ENCODE results near the gene TMEM179B. TPM values are rescaled to one million over a fixed set of nuclear protein-coding genes. Genes with fewer than 3 reads are reported as not detected.

Gene TMEM179B
- total and polyA plus RNA-seq, 9 of the 15 experiments (the other 6 are each of a cell fraction or from before 2014, with no cell fraction given) = 27.7 to 105 (median 37.0) TPM

DNA sequence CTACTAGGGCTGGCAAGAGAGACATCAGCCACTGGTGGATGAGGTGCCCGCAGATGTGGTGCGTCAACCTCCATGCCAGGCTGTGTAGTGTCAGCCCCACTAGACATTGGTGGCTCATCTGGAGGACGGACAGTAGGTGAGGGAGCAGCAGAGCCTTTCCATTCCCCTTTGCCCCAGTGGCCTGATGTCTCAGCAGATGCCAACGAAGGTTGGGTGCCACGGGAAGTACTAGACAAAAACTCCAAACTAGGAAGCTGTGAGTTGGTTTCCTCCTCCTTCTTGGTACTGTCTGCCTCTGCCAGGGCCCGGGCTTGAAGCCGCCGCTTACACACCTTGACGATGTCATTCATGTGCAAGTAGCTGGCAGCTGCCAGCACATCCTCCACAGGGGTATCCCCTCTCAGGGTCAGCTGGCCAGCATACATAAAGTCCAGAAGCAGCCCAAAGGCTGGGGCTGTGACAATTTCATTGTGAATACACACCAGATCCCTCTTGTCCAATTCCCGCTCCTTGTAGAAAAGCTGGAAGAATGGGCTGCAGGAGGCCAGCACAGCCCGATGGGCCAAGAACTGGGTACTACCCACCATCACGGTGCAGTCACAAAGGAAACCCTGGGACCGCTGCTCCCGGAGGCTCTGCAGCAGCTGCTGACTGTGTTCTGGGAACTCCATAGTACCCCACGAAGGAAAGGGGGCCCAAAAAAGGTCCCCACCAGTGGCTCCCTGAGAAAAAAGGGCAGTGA, 34.0 kb upstream of the TMEM179B start:
- peak overlapping the region; percentile 63 for H3K4me3 ChIP-seq
- in situ Hi-C loops (cut with MboI) (no loop called here), intact Hi-C loops (cut with micrococcal nuclease) (no loop called here)
- H3K27me3 ChIP-seq (ENCODE audit: control insufficient read depth in 2 of 2, insufficient read depth in 2 of 2, low read length in 2 of 2) = no peaks in the 10 kb centered on the region
- H3K9me1 ChIP-seq (ENCODE audit: control insufficient read depth, insufficient read depth, low read length) = no peaks in the 10 kb centered on the region
- ATAC-seq = no peak
- peaks cover 14 to 28% of the 10 kb centered on the region in 2 experiments; a peak in 4 of 5 replicates for H3K4me1 ChIP-seq (replicated peaks in 1 of 2; ENCODE audit: control insufficient read depth in 2 of 2, insufficient read depth in 2 of 2, low read length in 2 of 2)
- ChIA-PET POLR2A (interaction anchor here (0.6 to 2.7 kb wide), 30 partner anchors 8 to 1241 kb away, joined by 3 to 27 read pairs (median 5); partner anchors contain the start of genes BSCL2, C11orf98, CSKMT and GNG3), CTCF (ENCODE audit: low intra/inter-chr PET ratio) (no interaction called here)
- H3K79me2 ChIP-seq (ENCODE audit: control insufficient read depth, insufficient read depth, low read length) = peaks cover 22% of the 10 kb centered on the region
- DNase-seq (ENCODE audit: extremely low read depth in 1 of 4, low spot score in 3 of 4) = no peak
- FAIRE-seq = no peak
- H3K36me3 ChIP-seq (ENCODE audit: control insufficient read depth, insufficient read depth, low read length) = peaks cover 20% of the 10 kb centered on the region; the same call in 1 of the 3 replicates
- 44% methylated on average over 14 of the region's 15 CpGs for WGBS (ENCODE audit: insufficient coverage, low coverage, missing lambda C conversion rate)
- H3K27ac ChIP-seq (ENCODE audit: extremely low read depth, low read depth, low read length) = peak overlapping the region; percentile 86; the same call in 2 of the 3 replicates
- peak overlapping the region; percentile 84 to 91 for H3K9ac ChIP-seq (ENCODE audit: insufficient read depth in 1 of 2, low read depth in 2 of 2, low read length in 2 of 2)
- H3K4me2 ChIP-seq (ENCODE audit: insufficient read depth, low read length) = peak overlapping the region; percentile 94
- TSS peak; percentile 84 for BruUV-seq (replicated peaks)
- H3K9me3 ChIP-seq (replicated peaks; ENCODE audit: control insufficient read depth, insufficient read depth, low read depth, low read length) = no peaks in the 10 kb centered on the region
- H2AFZ ChIP-seq (ENCODE audit: low read depth, low read length) = peak overlapping the region; percentile 98
- TF ChIP-seq KDM5B (IDR thresholded peaks at IDR 0.05; ENCODE audit: insufficient replicate concordance, low read depth, low read length) (peak; percentile 7), BDP1 (IDR thresholded peaks at IDR 0.05; ENCODE audit: insufficient read depth, insufficient read length) (no peak)
- TF ChIP-seq, protein P1, sequence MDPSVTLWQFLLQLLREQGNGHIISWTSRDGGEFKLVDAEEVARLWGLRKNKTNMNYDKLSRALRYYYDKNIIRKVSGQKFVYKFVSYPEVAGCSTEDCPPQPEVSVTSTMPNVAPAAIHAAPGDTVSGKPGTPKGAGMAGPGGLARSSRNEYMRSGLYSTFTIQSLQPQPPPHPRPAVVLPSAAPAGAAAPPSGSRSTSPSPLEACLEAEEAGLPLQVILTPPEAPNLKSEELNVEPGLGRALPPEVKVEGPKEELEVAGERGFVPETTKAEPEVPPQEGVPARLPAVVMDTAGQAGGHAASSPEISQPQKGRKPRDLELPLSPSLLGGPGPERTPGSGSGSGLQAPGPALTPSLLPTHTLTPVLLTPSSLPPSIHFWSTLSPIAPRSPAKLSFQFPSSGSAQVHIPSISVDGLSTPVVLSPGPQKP (CRISPR knock-in tag; IDR thresholded peaks at IDR 0.05) = no peak
- TF ChIP-seq, protein P2, sequence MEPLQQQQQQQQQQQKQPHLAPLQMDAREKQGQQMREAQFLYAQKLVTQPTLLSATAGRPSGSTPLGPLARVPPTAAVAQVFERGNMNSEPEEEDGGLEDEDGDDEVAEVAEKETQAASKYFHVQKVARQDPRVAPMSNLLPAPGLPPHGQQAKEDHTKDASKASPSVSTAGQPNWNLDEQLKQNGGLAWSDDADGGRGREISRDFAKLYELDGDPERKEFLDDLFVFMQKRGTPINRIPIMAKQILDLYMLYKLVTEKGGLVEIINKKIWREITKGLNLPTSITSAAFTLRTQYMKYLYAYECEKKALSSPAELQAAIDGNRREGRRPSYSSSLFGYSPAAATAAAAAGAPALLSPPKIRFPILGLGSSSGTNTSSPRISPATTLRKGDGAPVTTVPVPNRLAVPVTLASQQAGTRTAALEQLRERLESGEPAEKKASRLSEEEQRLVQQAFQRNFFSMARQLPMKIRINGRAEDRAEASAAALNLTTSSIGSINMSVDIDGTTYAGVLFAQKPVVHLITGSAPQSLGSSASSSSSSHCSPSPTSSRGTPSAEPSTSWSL (CRISPR knock-in tag; IDR thresholded peaks at IDR 0.05; ENCODE audit: borderline replicate concordance) = 0 out of 2 replicates have a peak, but pooled peaks have one; percentile 19
- TF ChIP-seq, protein P3, sequence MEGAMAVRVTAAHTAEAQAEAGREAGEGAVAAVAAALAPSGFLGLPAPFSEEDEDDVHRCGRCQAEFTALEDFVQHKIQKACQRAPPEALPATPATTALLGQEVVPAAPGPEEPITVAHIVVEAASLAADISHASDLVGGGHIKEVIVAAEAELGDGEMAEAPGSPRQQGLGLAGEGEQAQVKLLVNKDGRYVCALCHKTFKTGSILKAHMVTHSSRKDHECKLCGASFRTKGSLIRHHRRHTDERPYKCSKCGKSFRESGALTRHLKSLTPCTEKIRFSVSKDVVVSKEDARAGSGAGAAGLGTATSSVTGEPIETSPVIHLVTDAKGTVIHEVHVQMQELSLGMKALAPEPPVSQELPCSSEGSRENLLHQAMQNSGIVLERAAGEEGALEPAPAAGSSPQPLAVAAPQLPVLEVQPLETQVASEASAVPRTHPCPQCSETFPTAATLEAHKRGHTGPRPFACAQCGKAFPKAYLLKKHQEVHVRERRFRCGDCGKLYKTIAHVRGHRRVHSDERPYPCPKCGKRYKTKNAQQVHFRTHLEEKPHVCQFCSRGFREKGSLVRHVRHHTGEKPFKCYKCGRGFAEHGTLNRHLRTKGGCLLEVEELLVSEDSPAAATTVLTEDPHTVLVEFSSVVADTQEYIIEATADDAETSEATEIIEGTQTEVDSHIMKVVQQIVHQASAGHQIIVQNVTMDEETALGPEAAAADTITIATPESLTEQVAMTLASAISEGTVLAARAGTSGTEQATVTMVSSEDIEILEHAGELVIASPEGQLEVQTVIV (CRISPR knock-in tag; IDR thresholded peaks at IDR 0.05; ENCODE audit: borderline replicate concordance) = no peak
- H4K20me1 ChIP-seq (replicated peaks; ENCODE audit: control insufficient read depth, insufficient read depth, low read length) = no peaks in the 10 kb centered on the region
